GF-D8 (cell line): ENCODE results near the gene LEKR1.

Experiments used
- DNase-seq: peaks from one replicate; lab custom pipeline; 2025; lab: John Stamatoyannopoulos, UW

LEKR1 gene

GRCh38 chr3:157081626-157082210 is 255.6 kb downstream of the LEKR1 start:
- DNase-seq: no peak

- DNase-seq: no peak
Observed at GRCh38 chr3:157082305-157082982, 256.3 kb downstream of the LEKR1 start.

- no peak for DNase-seq
Observed at GRCh38 chr3:157083824-157084223, 257.7 kb downstream of the LEKR1 start.

DNA sequence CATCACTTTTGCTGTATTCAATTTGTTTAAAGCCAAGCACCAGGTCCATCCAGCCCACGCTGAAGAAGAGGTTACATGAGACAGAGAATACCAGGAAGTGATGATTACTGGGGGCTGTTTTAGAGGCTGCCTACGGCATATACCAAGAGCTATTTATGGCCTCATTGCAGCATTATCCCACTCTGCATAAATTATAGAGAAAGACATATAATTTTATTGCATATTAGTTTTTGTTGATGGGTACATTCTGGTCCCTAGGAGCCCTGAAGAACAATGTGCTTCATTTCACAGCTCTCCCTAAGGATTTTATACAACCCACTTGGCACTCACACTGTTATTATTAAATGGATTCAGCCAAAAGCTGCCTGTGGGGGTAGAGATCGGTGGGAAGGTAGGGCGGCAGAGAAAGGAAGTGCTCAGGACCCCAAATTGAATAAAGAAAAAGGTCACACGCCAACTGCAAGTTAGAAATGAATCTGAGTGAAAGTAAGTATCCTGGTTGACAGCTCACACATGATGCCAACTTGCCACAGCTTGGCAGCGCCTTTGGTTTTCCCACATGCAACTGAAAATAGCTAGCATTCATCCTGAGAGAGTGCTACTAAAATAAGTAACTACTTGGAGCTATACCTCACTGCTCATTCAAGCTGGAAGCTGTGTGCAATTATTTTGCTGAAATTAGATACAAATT is 260.1 kb downstream of the LEKR1 start:
- no peak for DNase-seq

DNA sequence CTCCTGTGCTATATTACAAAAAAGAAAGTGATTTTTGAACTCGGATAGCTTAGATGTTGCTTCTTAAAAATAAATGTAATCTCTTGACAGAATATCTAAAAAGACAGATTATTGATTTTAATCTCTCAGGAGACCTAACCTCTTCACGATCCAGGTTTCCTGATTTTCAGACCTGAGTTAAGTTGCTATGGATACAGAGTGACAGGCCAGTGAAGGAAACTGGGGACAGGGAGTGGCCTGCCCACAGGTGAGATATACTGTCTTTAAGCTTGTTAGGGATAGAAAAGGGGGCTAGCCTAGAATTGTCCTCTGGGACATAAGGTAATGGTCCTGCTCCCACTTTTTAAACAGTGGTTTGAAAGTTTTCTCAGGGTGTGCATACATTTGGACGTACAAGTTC is 260.6 kb downstream of the LEKR1 start:
- DNase-seq: no peak

DNA sequence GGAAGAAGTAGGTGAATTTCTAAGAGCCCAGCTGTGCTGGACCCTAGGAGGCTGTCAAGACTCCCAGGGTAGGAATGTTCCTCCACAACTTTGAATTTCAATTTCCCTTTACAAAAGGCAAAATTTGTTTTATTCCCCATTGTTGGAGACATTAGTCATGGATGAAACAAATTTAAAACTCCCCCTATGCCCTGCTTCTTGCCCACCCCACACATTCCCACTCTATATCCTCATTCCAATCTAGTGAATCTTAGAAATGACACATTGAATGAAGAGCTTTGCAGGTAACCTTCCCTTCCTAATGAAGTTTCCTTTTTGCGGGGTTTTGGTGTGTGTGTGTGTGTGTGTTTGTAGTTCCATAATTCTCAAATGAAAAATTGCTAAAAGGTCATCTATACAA is 261.2 kb downstream of the LEKR1 start:
- no peak for DNase-seq

GRCh38 chr3:157087780-157088600 is 261.8 kb downstream of the LEKR1 start:
- DNase-seq: no peak

DNA sequence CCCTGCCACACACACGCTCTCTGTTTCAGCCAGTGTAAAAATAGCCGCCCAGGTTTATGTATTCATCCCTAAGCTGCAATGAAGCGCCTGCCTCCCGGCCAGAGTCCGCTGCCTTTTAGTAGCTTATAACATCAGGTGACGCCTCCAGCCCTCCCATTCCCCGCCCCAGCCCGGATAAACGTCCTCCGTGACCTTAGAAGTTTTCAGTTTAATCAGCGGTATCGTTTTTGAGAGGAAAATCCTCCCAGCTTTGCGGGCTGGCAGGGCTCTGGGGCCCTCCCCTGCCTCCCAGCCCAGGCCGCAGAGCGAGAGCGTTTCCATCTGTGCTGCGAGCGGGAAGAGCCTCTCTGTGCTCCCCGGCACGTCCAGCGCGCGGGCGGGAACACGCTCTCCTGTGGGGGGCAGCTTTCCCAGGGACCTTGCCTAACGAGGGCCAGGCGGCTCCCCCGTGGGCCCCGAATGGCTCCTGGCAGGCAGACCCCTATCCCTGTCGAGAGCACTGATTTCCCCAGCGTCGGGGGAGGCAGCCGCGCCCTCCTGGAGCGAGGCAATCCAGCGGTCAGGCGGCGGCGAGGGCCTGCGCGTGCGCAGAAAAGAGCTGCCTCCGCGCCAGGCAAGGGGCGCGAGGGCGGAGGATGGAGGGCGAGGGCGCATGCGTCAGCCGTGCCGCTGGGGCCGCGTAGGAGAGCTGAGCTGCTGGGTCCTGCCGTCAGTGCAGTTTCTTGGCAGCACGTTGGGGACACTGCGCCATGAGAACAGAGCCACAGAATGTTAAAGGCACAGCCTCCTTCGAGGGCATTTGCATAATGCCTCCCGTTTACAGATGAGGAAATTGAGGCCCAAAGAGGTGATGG is 262.7 kb downstream of the LEKR1 start:
- no peak for DNase-seq

DNA sequence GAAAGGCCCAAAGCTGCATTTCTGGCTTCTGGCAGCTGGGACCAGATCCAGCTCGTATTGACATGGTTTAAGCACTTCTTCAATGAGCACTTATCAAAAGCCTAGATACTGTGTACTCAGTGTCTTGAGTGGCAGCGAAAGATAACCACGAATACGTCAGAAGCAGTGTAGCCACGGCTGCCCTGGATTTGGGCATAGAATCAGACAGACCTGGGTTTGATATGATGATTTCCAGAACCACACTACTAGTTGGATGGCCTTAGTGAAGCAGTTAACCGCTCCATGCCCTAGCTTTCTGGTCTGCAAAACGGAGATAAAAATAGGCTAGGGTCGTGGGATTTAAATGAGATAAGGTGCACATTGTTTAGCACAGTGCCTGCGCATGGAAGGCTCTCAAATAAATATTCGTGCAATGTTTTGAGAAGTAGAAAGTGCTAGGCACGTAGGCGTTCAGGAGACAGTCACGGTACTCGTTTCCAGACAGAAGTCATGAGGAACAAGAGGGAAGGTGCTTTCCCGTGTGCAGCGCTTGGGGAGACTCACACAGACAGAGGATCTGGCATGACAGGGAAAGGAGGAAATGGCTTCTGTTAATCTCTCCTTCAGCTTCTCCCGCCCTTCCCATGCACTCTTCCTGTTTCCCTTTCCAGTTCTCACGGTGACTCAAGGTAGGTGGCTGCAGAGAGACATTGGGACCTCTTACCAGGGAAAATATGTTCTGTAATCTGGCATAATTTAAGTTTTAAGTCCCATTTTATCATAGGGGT is 263.5 kb downstream of the LEKR1 start:
- no peak for DNase-seq

- no peak for DNase-seq
Observed at GRCh38 chr3:157091083-157091833, 265.1 kb downstream of the LEKR1 start.

DNA sequence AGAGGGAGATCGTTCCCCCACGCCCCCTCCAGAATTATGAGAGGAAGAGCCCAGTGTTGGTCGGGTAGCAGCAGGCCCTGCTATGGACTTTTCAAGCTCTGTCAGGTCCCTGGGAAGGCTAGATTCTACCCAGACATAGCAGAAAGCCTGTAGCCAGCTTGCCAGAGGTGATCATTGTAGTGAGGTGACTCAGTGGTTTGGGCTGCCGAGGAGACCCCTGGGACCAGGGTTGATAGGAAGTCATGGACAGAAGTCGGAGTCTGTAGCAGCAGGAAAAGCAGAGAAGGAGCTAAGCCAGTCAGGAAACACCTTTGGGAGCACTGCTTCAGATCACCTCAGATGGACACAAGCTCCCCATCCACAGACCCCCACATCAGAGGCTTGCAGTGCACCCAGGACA is 266.1 kb downstream of the LEKR1 start:
- DNase-seq: no peak

DNA sequence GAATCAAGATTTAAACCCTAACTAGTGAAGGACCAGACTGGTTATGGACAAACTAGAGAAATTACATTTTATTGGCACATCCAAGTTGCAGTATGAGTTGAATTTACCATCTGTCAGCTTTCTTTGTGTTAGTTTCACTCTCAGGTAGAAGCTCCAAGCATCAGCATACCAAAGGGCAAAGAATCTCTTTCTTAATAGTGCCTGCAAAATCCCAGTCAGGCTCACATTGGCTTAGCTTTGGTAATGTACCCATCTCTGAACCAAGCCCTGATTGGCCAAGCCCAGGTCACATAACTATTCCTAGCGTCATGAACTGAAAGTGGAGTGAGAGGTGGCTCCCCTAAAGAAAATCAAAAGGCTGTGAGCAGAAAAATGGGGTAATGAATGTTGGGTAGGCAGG is 266.9 kb downstream of the LEKR1 start:
- no peak for DNase-seq

DNA sequence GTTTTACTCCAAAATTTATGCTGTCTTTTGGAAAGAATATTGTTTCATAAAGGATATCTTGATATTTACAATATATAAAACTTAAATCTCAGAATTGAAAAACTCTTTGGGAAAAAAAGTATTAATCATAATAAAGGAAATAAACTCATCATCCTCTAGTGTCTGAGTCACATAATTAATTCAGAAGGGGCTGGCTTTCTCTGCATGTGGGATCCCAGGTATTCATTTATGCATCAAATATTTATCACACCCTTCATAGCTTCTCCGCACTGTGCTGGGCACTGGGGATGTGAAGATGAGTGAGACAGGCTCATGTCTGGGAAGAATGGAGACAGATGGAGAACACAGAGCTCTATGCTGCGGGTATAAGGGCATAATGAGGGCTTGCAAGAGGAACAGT is 268.1 kb downstream of the LEKR1 start:
- DNase-seq: no peak

- no peak for DNase-seq
Observed at GRCh38 chr3:157094751-157095480, 268.8 kb downstream of the LEKR1 start.
